Parathyroid adenoma (tissue), 2 donors: ENCODE results near the gene SPRR4.

Experiments
- H2AFZ ChIP-seq: fragments of 300-600 bp; sonication (generic); one replicate; pipeline ENCODE4 v1.7.0; 2017; ENCODE audit warnings: antibody characterized with exemption, mild to moderate bottlenecking
- H3K27ac ChIP-seq: fragments of 300-600 bp; sonication (generic); one replicate; pipeline ENCODE4 v1.7.0; 2017
- H3K27me3 ChIP-seq: fragments of 300-600 bp; sonication (generic); one replicate; pipeline ENCODE4 v1.7.0; 2017; ENCODE audit warnings: low read length; ENCODE audit not compliant: control insufficient read depth, insufficient read depth
- H3K36me3 ChIP-seq: fragments of 300-600 bp; sonication (generic); one replicate; pipeline ENCODE4 v1.7.0; 2017; ENCODE audit warnings: low read length; ENCODE audit not compliant: control insufficient read depth, insufficient read depth
- H3K4me1 ChIP-seq: fragments of 300-600 bp; sonication (generic); one replicate; pipeline ENCODE4 v1.7.0; 2017; ENCODE audit warnings: control low read depth
- H3K4me2 ChIP-seq: fragments of 300-600 bp; sonication (generic); one replicate; pipeline ENCODE4 v1.7.0; 2017; ENCODE audit warnings: low read length
- H3K4me3 ChIP-seq: fragments of 300-600 bp; sonication (generic); one replicate; pipeline ENCODE4 v1.7.0; 2017; ENCODE audit warnings: low read depth, low read length
- H3K79me2 ChIP-seq: fragments of 300-600 bp; sonication (generic); one replicate; pipeline ENCODE4 v1.7.0; 2017; ENCODE audit warnings: control low read depth
- H3K9ac ChIP-seq: fragments of 300-600 bp; sonication (generic); one replicate; pipeline ENCODE4 v1.7.0; 2017; ENCODE audit warnings: mild to moderate bottlenecking
- H3K9me3 ChIP-seq: fragments of 300-600 bp; sonication (generic); one replicate; pipeline ENCODE4 v1.7.0; 2017; ENCODE audit warnings: low read length; ENCODE audit not compliant: control insufficient read depth
- CTCF ChIP-seq: fragments of 300-600 bp; sonication (generic); IDR thresholded peaks from one replicate; pipeline ENCODE4 v1.7.0; 2017; ENCODE audit warnings: antibody characterized with exemption, mild to moderate bottlenecking
- donor health status: primary hyperparathyroidism.

SPRR4 gene

GRCh38 chr1:152933196-152933595 is 37.3 kb upstream of the SPRR4 start:
- H3K9me3 ChIP-seq: no peaks in the 10 kb centered on the region
- H3K9ac ChIP-seq: no peak overlapping the region
- no peak overlapping the region for H3K4me2 ChIP-seq
- H3K27me3 ChIP-seq: no peaks in the 10 kb centered on the region
- H2AFZ ChIP-seq: no peak overlapping the region
- H3K36me3 ChIP-seq: no peaks in the 10 kb centered on the region
- H3K4me1 ChIP-seq: no peaks in the 10 kb centered on the region
- no peak overlapping the region for H3K4me3 ChIP-seq
- no peak for TF ChIP-seq CTCF
- H3K27ac ChIP-seq: no peak overlapping the region
- no peaks in the 10 kb centered on the region for H3K79me2 ChIP-seq

GRCh38 chr1:152940614-152941013 is 29.8 kb upstream of the SPRR4 start:
- no peak for TF ChIP-seq CTCF
- Histone ChIP-seq H3K27ac (no peak overlapping the region), H3K9ac (no peak overlapping the region), H3K4me2 (no peak overlapping the region), H3K4me1 (no peaks in the 10 kb centered on the region), H3K4me3 (no peak overlapping the region), H3K79me2 (no peaks in the 10 kb centered on the region), H3K36me3 (no peaks in the 10 kb centered on the region), H3K27me3 (no peaks in the 10 kb centered on the region), H3K9me3 (no peaks in the 10 kb centered on the region), H2AFZ (no peak overlapping the region)

GRCh38 chr1:152941037-152941711 is 29.3 kb upstream of the SPRR4 start:
- Histone ChIP-seq H3K4me3 (no peak overlapping the region), H3K9me3 (no peaks in the 10 kb centered on the region), H3K79me2 (no peaks in the 10 kb centered on the region), H2AFZ (no peak overlapping the region), H3K36me3 (no peaks in the 10 kb centered on the region), H3K4me1 (no peaks in the 10 kb centered on the region), H3K27me3 (no peaks in the 10 kb centered on the region), H3K4me2 (no peak overlapping the region), H3K27ac (no peak overlapping the region), H3K9ac (no peak overlapping the region)
- no peak for TF ChIP-seq CTCF

GRCh38 chr1:152942161-152942560 is 28.3 kb upstream of the SPRR4 start:
- H3K9ac ChIP-seq: no peak overlapping the region
- H2AFZ ChIP-seq: no peak overlapping the region
- H3K36me3 ChIP-seq: no peaks in the 10 kb centered on the region
- no peak overlapping the region for H3K4me2 ChIP-seq
- H3K9me3 ChIP-seq: no peaks in the 10 kb centered on the region
- H3K27ac ChIP-seq: no peak overlapping the region
- H3K79me2 ChIP-seq: no peaks in the 10 kb centered on the region
- no peaks in the 10 kb centered on the region for H3K4me1 ChIP-seq
- H3K27me3 ChIP-seq: no peaks in the 10 kb centered on the region
- no peak overlapping the region for H3K4me3 ChIP-seq
- no peak for TF ChIP-seq CTCF

GRCh38 chr1:152946248-152946647 is 24.2 kb upstream of the SPRR4 start:
- TF ChIP-seq CTCF: no peak
- Histone ChIP-seq H3K79me2 (no peaks in the 10 kb centered on the region), H3K27me3 (no peaks in the 10 kb centered on the region), H3K4me3 (no peak overlapping the region), H3K27ac (no peak overlapping the region), H3K9ac (no peak overlapping the region), H2AFZ (no peak overlapping the region), H3K4me2 (no peak overlapping the region), H3K9me3 (no peaks in the 10 kb centered on the region), H3K4me1 (no peaks in the 10 kb centered on the region), H3K36me3 (no peaks in the 10 kb centered on the region)
